Mesendoderm (in vitro differentiated cells): ENCODE data around the gene FAM83B.

ENCODE experiments used
- DNase-seq: peaks from one replicate; pipeline ENCODE4 v3.0.0; 2013
- H2AK5ac ChIP-seq: 2 replicates; pipeline ENCODE4 v1.6.1; 2013; ENCODE audit warnings: low read length, inconsistent platforms
- H2BK120ac ChIP-seq: 2 replicates; pipeline ENCODE4 v1.6.1; 2013; ENCODE audit warnings: low read depth, mild to moderate bottlenecking, low read length, moderate library complexity, mixed read lengths
- H2BK15ac ChIP-seq: replicated peaks from 2 replicates; pipeline ENCODE4 v1.6.1; 2013; ENCODE audit warnings: low read depth, mild to moderate bottlenecking, moderate library complexity
- H2BK5ac ChIP-seq: 2 replicates; pipeline ENCODE4 v1.6.1; 2013; ENCODE audit warnings: low read length, inconsistent platforms
- H3K18ac ChIP-seq: 2 replicates; pipeline ENCODE4 v1.6.1; 2013; ENCODE audit warnings: mild to moderate bottlenecking, low read length, mixed read lengths
- H3K23ac ChIP-seq: one replicate; pipeline ENCODE4 v1.6.1; 2013; ENCODE audit warnings: low read length
- H3K27ac ChIP-seq: 2 replicates; pipeline ENCODE4 v1.5.1; 2013; ENCODE audit warnings: low read depth, mild to moderate bottlenecking, inconsistent platforms, low read length, moderate library complexity
- H3K27me3 ChIP-seq: 2 replicates; pipeline ENCODE4 v1.6.1; 2013; ENCODE audit warnings: low read length, control low read depth, mild to moderate bottlenecking, inconsistent platforms; ENCODE audit not compliant: insufficient read depth, poor library complexity
- H3K36me3 ChIP-seq: 2 replicates; pipeline ENCODE4 v1.6.1; 2013; ENCODE audit warnings: low read length, inconsistent platforms; ENCODE audit not compliant: control insufficient read depth, insufficient read depth
- H3K4ac ChIP-seq: one replicate; pipeline ENCODE4 v1.6.1; 2013; ENCODE audit warnings: low read depth, mild to moderate bottlenecking, low read length, moderate library complexity
- H3K4me1 ChIP-seq: 2 replicates; pipeline ENCODE4 v1.6.1; 2013; ENCODE audit warnings: low read depth, low read length, inconsistent platforms; ENCODE audit not compliant: control insufficient read depth
- H3K4me2 ChIP-seq: 2 replicates; pipeline ENCODE4 v1.6.1; 2013; ENCODE audit warnings: low read length
- H3K4me3 ChIP-seq: 2 replicates; pipeline ENCODE4 v1.5.1; 2013; ENCODE audit warnings: mild to moderate bottlenecking, low read length
- H3K56ac ChIP-seq: one replicate; pipeline ENCODE4 v1.6.1; 2013; ENCODE audit warnings: low read length
- H3K79me1 ChIP-seq: 2 replicates; pipeline ENCODE4 v1.6.1; 2013; ENCODE audit warnings: low read length, inconsistent platforms
- H3K79me2 ChIP-seq: 2 replicates; pipeline ENCODE4 v1.6.1; 2013; ENCODE audit warnings: mild to moderate bottlenecking, low read length; ENCODE audit not compliant: control insufficient read depth, insufficient read depth
- H3K9ac ChIP-seq: 2 replicates; pipeline ENCODE4 v1.6.1; 2013; ENCODE audit warnings: low read length, inconsistent platforms
- H4K5ac ChIP-seq: one replicate; pipeline ENCODE4 v1.6.1; 2013; ENCODE audit warnings: low read length
- H4K8ac ChIP-seq: one replicate; pipeline ENCODE4 v1.6.1; 2013; ENCODE audit warnings: low read depth, mild to moderate bottlenecking, control low read depth, low read length, moderate library complexity
- WGBS: extraction: QIAGEN DNeasy Blood & Tissue Kit; methylation state at CpG from one replicate; pipeline ENCODE4 v1.1.7; 2013; ENCODE audit warnings: low lambda C conversion rate, missing lambda C conversion rate; ENCODE audit not compliant: insufficient coverage; ENCODE audit errors: extremely low coverage; 5-methylcytosine and 5-hydroxymethylcytosine counted together

FAM83B gene

GRCh38 chr6:54874349-54875048 lies 27.9 kb downstream of the FAM83B start:
- no CpG with 5 or more reads among the region's 2 CpGs for WGBS

DNA sequence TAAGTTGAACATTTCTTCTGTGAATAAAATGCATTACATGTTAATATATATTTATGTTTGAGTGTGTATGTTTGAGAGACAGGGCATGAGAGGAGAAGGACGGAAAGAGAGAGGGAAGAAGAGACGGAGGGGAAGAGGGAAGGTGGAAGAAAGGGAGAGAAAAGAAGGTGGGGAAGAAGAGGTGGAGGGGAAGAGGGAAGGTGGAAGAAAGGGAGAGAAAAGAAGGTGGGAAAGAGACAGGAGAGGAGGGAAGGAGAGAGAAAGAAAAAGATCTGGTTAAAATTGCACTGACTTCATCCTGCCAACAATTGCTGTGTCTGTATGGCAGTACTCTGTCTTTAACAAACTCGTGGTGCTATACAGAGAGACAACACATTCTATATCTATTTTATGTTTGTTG lies 29.0 kb downstream of the FAM83B start:
- no peak overlapping the region for H3K4me2 ChIP-seq
- no peak overlapping the region for H2BK5ac ChIP-seq
- no peak overlapping the region for H3K4me3 ChIP-seq
- no peak overlapping the region for H2BK120ac ChIP-seq
- no peak overlapping the region for H4K5ac ChIP-seq
- no peak overlapping the region for H3K23ac ChIP-seq
- no peak overlapping the region for H3K9ac ChIP-seq
- no peak overlapping the region for H3K18ac ChIP-seq
- H3K56ac ChIP-seq, result no peak overlapping the region
- no peaks in the 10 kb centered on the region for H3K36me3 ChIP-seq
- H2AK5ac ChIP-seq, result no peak overlapping the region
- H4K8ac ChIP-seq, result no peak overlapping the region
- H3K4me1 ChIP-seq, result peaks cover 7% of the 10 kb centered on the region
- H3K79me1 ChIP-seq, result no peaks in the 10 kb centered on the region
- H3K79me2 ChIP-seq, result no peaks in the 10 kb centered on the region
- WGBS, result 93% methylated on average over 2 of the region's 3 CpGs
- H3K4ac ChIP-seq, result no peak overlapping the region
- H2BK15ac ChIP-seq, result no peak overlapping the region
- no peaks in the 10 kb centered on the region for H3K27me3 ChIP-seq
- DNase-seq, result no peak
- no peak overlapping the region for H3K27ac ChIP-seq

More at GRCh38 chr6:54874349-54875048, 27.9 kb downstream of the FAM83B start:
- Histone ChIP-seq H3K4me3 (no peak overlapping the region), H4K8ac (no peak overlapping the region), H3K79me2 (no peaks in the 10 kb centered on the region), H3K18ac (no peak overlapping the region), H3K27me3 (no peaks in the 10 kb centered on the region), H3K4me2 (no peak overlapping the region), H3K23ac (no peak overlapping the region), H3K4me1 (peaks cover 7% of the 10 kb centered on the region), H2AK5ac (no peak overlapping the region), H3K36me3 (no peaks in the 10 kb centered on the region), H3K79me1 (no peaks in the 10 kb centered on the region), H2BK15ac (no peak overlapping the region), H3K9ac (no peak overlapping the region), H2BK5ac (no peak overlapping the region), H2BK120ac (no peak overlapping the region), H3K56ac (no peak overlapping the region), H3K4ac (no peak overlapping the region), H3K27ac (no peak overlapping the region), H4K5ac (no peak overlapping the region)
- DNase-seq, result no peak

- H3K36me3 ChIP-seq, result no peaks in the 10 kb centered on the region
- H3K9ac ChIP-seq, result no peak overlapping the region
- no peak overlapping the region for H4K8ac ChIP-seq
- H3K23ac ChIP-seq, result no peak overlapping the region
- no peak overlapping the region for H3K4ac ChIP-seq
- H3K27ac ChIP-seq, result no peak overlapping the region
- no peaks in the 10 kb centered on the region for H3K27me3 ChIP-seq
- WGBS, result no CpG with 5 or more reads among the region's 8 CpGs
- H3K18ac ChIP-seq, result no peak overlapping the region
- no peaks in the 10 kb centered on the region for H3K79me1 ChIP-seq
- DNase-seq, result no peak
- H2BK120ac ChIP-seq, result no peak overlapping the region
- H2BK5ac ChIP-seq, result no peak overlapping the region
- no peak overlapping the region for H3K56ac ChIP-seq
- H2BK15ac ChIP-seq, result no peak overlapping the region
- peaks cover 7% of the 10 kb centered on the region for H3K4me1 ChIP-seq
- no peak overlapping the region for H2AK5ac ChIP-seq
- no peak overlapping the region for H3K4me2 ChIP-seq
- no peak overlapping the region for H4K5ac ChIP-seq
- H3K4me3 ChIP-seq, result no peak overlapping the region
- no peaks in the 10 kb centered on the region for H3K79me2 ChIP-seq
These were observed 29.8 kb downstream of the FAM83B start for GRCh38 chr6:54876365-54876764.

- Histone ChIP-seq H2AK5ac (no peak overlapping the region), H3K4me3 (no peak overlapping the region), H3K27ac (no peak overlapping the region), H3K79me2 (no peaks in the 10 kb centered on the region), H3K79me1 (no peaks in the 10 kb centered on the region), H3K18ac (no peak overlapping the region), H4K8ac (no peak overlapping the region), H3K36me3 (no peaks in the 10 kb centered on the region), H4K5ac (no peak overlapping the region), H2BK5ac (no peak overlapping the region), H3K4ac (no peak overlapping the region), H2BK15ac (no peak overlapping the region), H3K9ac (no peak overlapping the region), H3K4me1 (peaks cover 5% of the 10 kb centered on the region), H3K23ac (no peak overlapping the region), H2BK120ac (no peak overlapping the region), H3K56ac (no peak overlapping the region), H3K4me2 (no peak overlapping the region), H3K27me3 (no peaks in the 10 kb centered on the region)
- DNase-seq, result no peak
These were observed 30.3 kb downstream of the FAM83B start for GRCh38 chr6:54876871-54877270.

- Histone ChIP-seq H2BK5ac (no peak overlapping the region), H4K5ac (no peak overlapping the region), H2BK15ac (no peak overlapping the region), H2BK120ac (no peak overlapping the region), H2AK5ac (no peak overlapping the region), H3K79me1 (no peaks in the 10 kb centered on the region), H3K36me3 (no peaks in the 10 kb centered on the region), H3K23ac (no peak overlapping the region), H4K8ac (no peak overlapping the region), H3K79me2 (no peaks in the 10 kb centered on the region), H3K9ac (no peak overlapping the region), H3K27ac (no peak overlapping the region), H3K4me1 (peaks cover 5% of the 10 kb centered on the region), H3K4me3 (no peak overlapping the region), H3K18ac (no peak overlapping the region), H3K4me2 (no peak overlapping the region), H3K56ac (no peak overlapping the region), H3K27me3 (no peaks in the 10 kb centered on the region), H3K4ac (no peak overlapping the region)
- WGBS, result no CpG with 5 or more reads among the region's 5 CpGs
- DNase-seq, result no peak
These were observed 31.2 kb downstream of the FAM83B start for GRCh38 chr6:54877713-54878317.

GRCh38 chr6:54878718-54879117 lies 32.1 kb downstream of the FAM83B start:
- Histone ChIP-seq H3K79me2 (no peaks in the 10 kb centered on the region), H2AK5ac (no peak overlapping the region), H4K5ac (no peak overlapping the region), H2BK5ac (no peak overlapping the region), H3K4me3 (no peak overlapping the region), H3K4me1 (peaks cover 5% of the 10 kb centered on the region), H3K4ac (no peak overlapping the region), H3K27me3 (no peaks in the 10 kb centered on the region), H3K27ac (no peak overlapping the region), H2BK120ac (no peak overlapping the region), H3K23ac (no peak overlapping the region), H3K79me1 (no peaks in the 10 kb centered on the region), H3K36me3 (no peaks in the 10 kb centered on the region), H3K18ac (no peak overlapping the region), H4K8ac (no peak overlapping the region), H2BK15ac (no peak overlapping the region), H3K4me2 (no peak overlapping the region), H3K9ac (no peak overlapping the region), H3K56ac (no peak overlapping the region)
- no CpG with 5 or more reads among the region's 2 CpGs for WGBS
- DNase-seq, result no peak
